ENCODE data around the gene WFIKKN1.

Gene WFIKKN1, protein sequence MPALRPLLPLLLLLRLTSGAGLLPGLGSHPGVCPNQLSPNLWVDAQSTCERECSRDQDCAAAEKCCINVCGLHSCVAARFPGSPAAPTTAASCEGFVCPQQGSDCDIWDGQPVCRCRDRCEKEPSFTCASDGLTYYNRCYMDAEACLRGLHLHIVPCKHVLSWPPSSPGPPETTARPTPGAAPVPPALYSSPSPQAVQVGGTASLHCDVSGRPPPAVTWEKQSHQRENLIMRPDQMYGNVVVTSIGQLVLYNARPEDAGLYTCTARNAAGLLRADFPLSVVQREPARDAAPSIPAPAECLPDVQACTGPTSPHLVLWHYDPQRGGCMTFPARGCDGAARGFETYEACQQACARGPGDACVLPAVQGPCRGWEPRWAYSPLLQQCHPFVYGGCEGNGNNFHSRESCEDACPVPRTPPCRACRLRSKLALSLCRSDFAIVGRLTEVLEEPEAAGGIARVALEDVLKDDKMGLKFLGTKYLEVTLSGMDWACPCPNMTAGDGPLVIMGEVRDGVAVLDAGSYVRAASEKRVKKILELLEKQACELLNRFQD

DNA sequence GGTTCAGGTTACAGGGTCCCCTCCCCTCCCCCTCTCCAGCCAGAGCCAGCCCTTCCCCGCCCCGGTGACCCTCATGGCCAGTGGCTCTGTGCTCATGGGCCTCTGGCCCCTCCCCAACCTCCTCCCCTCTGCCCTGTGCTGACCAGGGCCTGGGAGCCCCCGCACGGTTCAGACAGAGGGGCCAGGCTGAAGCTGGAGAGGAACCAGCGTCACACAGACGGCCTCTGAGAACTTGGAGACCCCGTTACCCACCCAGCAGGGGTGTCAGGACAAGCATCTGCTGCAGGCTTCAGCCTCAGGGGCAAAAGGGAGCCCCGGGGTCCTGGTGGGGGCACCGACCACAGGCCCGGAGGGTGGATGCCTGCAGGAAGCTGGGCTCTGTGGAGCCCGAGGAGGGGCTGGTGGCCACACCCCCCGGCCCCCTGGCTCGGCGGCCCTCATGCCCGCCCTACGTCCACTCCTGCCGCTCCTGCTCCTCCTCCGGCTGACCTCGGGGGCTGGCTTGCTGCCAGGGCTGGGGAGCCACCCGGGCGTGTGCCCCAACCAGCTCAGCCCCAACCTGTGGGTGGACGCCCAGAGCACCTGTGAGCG, at the start of gene WFIKKN1:
Gene WFIKKN1 (plus strand): TSS at position 171 of the 591 bp plus-strand sequence. CDS start 269 bp downstream, at position 440.
- DNase-seq: no peak

DNA sequence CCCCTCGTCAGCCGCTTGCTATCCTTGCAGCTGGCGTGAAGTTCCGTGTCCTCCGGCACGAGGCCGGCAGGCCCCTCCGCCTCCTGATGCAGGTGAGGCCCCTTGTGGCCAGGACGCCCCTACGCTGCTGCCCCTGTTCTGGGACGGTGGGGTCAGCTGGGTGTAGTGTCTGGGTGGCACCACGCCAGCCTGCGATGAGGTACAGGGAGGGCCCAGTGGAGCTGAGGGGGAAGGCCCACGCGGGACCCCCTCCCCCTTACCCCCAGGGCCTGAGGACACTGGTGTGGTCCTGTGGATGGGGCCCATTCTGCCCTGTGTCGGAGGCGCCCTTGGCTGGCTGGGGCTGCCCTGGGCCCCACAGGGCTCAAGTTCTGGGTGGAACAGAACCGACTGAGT, 48.6 kb upstream of the WFIKKN1 start:
- no peak for DNase-seq

- no peak for DNase-seq
Measured at GRCh38 chr16:582614-583331, 48.0 kb upstream of the WFIKKN1 start.

DNA sequence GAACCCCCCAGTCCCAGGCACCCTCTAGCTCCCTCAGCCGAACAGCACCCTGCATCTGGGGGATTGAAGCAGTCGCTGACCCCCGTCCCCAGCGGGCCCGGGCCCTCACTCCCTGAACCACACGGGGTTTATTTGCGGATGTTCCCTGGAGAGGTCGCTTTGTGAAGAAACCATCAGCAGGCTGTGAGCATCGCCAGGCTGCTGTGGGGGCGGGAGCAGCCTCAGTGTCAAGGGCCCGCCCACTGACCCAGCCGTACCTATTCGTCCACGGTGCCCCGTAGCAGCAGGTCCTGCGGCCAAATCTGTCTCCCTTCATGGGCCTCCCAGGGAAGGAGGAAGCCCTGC, 47.3 kb upstream of the WFIKKN1 start:
- no peak for DNase-seq

- DNase-seq: no peak
Measured at GRCh38 chr16:583815-584591, 46.8 kb upstream of the WFIKKN1 start.

DNA sequence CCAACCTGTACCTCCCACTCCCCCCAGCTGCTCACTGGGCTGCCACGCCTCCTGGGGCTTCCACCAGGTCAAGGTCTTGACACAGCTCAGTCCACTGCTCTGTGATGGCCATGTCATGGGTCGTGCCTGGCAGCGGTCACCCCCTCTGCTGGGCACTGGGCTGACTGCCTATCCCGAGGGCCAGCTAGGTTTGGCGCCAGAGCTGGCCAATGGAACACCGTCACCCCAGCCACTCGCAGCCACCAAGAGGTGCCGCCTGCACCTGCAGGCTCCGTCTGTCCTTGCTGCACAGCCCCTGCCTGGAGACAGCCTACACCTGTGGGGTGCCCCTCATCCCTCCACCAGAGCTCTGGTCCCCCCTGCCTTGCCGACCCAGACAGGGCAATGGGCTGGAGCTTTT, 45.4 kb upstream of the WFIKKN1 start:
- no peak for DNase-seq

- DNase-seq: no peak
Measured at GRCh38 chr16:586047-586644, 44.6 kb upstream of the WFIKKN1 start.

DNA sequence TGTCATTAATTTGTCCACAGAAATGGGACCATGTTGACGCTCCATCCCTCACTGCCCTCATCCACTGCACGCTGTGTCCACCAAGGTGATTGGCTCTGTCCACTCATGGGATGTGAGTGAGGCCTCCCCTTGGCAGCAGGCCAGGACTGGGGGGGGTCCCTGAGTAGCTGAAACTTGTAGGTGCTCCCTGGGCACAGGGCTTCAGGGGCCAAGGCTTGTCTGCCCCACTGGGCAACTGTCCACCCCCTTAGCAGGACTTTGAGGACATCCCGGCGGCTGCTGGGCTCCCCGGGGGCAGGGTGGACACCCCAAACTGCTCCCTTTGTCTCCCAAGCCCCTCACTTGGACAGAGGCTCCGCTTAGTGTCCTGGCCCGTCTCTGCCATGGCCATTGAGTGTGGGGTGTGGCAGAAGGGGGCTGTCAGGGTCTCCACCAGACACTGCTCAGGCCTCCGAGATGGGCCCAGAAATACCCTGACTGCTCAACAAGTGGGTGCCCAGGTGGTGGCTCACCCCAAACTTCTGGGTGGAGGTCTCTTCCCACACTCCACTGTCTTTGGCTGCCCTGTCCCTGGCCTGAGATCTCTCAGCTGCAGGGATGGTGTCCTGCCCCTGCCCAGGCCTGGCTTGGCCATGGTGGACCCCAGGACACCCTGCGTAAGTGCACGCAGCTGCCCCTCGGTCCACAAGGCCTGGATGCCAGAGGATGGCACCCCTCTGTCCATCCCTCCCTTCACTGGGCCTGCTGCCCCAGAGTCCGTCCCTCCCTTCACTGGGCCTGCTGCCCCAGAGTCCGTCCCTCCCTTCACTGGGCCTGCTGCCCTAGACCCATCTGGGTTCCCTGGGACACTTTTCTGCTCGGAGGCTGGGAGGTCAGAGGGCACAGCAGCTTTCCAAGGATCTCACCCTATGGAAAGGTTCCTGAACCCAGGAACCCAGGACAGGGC, 43.9 kb upstream of the WFIKKN1 start:
- DNase-seq: no peak

- DNase-seq: peak; percentile 87
Measured at GRCh38 chr16:588639-588888, 42.2 kb upstream of the WFIKKN1 start.

- DNase-seq: peak; percentile 100
Measured at GRCh38 chr16:588889-589657, 41.7 kb upstream of the WFIKKN1 start.

DNA sequence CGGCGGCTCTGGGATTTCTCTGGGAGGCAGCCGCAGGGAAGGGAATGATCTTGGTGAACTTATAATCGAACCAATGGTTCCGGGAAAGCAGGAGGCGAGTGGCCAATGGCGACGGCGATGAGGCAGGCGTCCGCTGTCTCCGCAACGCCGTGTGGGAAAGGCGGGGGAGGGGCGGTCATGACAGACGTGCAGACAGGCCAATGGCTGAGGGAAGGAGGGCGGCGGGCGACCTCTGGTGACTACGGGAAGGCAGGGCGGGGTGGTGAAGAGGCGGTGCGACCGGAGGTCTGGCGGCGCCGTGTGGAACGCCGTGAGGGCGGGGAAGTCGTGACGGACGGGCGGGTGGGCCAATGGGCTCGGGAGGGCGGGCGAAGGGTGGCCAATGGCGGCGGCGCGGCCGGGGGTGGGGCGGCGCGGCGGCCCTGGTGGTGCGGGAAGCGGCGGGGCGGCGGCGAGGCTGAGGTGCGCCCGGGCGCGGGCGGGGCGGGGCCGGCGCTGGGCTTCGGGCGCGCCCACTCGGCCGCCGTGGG, 41.1 kb upstream of the WFIKKN1 start, which contains the start of gene RAB40C:
Gene RAB40C (plus strand): TSS at position 409 of the 530 bp plus-strand sequence. CDS start 226 bp downstream, outside the sequence.
- peak; percentile 99 for DNase-seq

GRCh38 chr16:590188-590814, 40.5 kb upstream of the WFIKKN1 start:
- no peak for DNase-seq

DNA sequence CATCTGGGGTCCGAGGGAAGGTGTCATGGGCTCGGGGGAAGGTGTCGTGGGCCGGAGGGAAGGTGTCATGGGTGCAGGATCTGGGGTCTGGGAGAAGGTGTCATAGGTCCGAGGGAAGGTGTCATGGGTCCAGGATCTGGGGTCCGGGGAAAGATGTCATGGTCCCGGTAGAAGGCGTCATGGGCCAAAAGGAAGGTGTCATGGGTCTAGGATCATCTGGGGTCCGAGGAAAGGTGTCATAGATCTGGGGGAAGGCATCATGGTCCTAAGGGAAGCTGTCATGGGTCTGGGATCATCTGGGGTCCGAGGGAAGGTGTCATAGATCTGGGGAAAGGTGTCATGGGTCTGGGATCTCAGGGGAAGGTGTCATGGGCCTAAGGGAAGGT, 40.0 kb upstream of the WFIKKN1 start:
- no peak for DNase-seq

GRCh38 chr16:591231-591630, 39.6 kb upstream of the WFIKKN1 start:
- DNase-seq: no peak

DNA sequence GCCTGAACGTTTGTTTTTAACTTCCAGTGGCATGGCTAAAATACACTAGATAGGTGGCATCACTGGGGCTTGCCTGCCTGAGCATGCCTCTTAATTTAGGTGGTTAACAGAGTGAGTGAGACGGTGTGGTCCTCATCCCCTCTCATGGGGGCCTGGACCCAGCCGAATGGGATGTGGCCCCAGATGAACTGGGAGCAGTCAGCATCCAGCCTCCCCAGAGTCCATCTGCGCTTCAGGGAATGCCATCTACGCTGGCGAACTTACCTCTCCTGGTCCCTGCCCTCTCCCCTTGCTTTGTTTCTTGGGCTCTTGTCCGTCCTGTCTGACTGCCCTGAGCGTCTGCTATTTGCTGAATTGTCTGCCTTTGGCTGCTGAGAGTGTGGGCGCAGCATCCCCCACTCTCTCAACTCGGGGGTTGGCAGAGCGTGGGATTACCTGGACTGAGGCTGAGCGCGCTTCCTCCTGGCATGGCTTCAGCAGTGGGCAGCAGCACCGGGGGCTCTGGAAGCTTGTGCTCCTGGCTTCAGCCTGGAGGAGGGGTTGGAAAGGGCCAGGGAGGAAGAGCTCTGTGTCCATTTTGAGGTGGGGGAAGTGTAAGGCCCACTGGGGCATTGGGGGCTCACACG, 38.8 kb upstream of the WFIKKN1 start:
- DNase-seq: no peak

DNA sequence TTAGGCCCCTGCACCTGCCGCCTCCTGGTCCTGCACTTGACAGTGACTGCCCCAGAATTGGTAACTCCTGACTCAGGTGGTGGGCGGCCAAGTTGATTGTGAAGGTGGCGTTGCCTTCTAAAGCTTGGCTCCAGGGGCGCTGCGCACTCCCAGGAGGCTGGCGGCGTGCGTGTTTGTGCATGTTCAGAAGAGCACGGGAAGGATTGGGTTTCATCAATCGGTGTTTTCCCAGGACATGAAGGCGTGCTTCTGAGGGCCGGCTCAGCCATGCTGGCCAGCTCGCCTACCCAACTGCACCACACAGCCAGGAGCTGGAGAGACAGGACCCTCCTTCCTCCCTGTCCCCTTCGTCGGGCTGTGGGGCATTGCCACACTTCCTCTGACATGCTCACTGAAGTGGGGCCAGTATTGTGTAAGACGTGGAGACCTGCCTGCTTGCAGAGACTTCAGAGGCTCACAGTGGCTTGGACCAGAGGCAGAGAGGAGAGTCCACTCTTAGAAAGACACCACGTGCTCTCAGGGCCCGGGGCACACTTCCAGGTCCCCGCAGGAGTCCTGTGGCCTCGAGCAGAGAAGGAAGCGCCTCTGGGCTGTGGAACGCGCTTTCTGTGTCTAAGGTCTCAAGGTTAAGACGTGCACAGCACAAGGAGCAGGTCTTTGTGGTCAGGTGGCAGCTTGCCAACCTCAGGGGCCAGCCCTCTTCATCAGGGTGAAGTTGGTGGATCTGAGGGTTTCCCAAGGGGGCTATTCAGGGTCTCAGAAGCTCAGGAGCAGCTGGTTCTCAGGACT, 38.1 kb upstream of the WFIKKN1 start:
- no peak for DNase-seq

- no peak for DNase-seq
Measured at GRCh38 chr16:593406-593805, 37.4 kb upstream of the WFIKKN1 start.

DNA sequence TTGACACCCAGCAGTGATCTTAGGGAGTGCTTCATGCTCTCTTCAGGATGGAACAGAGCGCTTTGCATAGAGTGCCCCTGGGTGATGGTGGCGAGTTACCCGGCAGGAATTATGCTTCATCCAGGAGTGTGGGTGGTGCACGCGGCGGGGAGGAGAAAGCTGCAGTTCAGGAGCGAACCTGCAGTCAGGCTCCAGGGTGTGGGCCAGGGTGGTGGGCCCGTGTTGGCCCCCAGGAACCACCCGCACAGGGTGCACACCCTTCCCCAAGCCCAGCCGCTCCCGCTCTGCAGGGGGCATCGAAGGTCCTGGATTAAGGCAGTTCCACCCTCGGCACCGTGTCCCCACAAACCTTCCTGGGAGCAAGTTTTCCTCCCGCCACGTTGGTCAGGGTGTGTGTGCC, 37.0 kb upstream of the WFIKKN1 start:
- no peak for DNase-seq

- DNase-seq: no peak
Measured at GRCh38 chr16:595094-595528, 35.7 kb upstream of the WFIKKN1 start.

Data from activated CD8-positive, alpha-beta memory T cell treated with anti-CD3 and anti-CD28 coated beads for 24 hours (primary cell).